ENCODE measurements around the gene KCNQ2.

DNA sequence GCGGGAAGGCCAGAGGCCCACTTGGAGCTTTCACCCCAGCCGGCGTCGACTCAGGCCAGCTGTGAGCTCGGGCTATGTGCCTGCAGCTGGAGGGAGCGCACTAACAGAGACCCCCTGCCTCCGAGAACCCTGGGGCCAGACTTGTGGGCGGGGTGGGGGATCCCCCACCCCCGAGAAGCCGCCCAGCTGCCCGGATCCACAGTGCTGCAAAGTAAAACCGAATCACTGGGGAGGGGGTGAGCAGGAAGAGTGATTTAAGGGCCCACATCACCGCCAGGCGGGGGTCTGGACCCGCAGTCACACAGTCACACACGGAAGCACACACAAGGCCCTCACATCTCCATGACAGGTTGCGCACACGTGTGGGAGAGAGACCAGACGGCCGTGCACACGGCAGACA, 48.7 kb downstream of the KCNQ2 start:
- TF ChIP-seq, protein P1, sequence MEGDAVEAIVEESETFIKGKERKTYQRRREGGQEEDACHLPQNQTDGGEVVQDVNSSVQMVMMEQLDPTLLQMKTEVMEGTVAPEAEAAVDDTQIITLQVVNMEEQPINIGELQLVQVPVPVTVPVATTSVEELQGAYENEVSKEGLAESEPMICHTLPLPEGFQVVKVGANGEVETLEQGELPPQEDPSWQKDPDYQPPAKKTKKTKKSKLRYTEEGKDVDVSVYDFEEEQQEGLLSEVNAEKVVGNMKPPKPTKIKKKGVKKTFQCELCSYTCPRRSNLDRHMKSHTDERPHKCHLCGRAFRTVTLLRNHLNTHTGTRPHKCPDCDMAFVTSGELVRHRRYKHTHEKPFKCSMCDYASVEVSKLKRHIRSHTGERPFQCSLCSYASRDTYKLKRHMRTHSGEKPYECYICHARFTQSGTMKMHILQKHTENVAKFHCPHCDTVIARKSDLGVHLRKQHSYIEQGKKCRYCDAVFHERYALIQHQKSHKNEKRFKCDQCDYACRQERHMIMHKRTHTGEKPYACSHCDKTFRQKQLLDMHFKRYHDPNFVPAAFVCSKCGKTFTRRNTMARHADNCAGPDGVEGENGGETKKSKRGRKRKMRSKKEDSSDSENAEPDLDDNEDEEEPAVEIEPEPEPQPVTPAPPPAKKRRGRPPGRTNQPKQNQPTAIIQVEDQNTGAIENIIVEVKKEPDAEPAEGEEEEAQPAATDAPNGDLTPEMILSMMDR (IDR thresholded peaks at IDR 0.05): no peak
- TF ChIP-seq POLR2A (IDR thresholded peaks at IDR 0.05): no peak

Measured in adrenal gland (tissue), 5 donors.